ENCODE measurements around the gene ELN. TPM values are rescaled to one million over a fixed set of nuclear protein-coding genes. Genes with fewer than 3 reads are reported as not detected.
A peak's percentile ranks its signal among the peaks of the same experiment; 100 is the strongest.

The ELN gene
- total and polyA plus RNA-seq, 2 donors (not counting 1 experiment from before 2014, with no cell fraction given): not detected

GRCh38 chr7:74087791-74088453 lies 59.9 kb downstream of the ELN start:
- no peak overlapping the region for H3K4me3 ChIP-seq (ENCODE audit: control extremely low read depth in 1 of 5, extremely low read depth in 1 of 5, insufficient read depth in 1 of 5, low read depth in 2 of 5, low read length in 4 of 5)
- H3K9me3 ChIP-seq (ENCODE audit: control extremely low read depth in 1 of 3, control insufficient read depth in 2 of 3, insufficient read depth in 1 of 3, low read length in 2 of 3): no peaks in the 10 kb centered on the region
- peaks cover 12% of the 10 kb centered on the region for H3K79me2 ChIP-seq (ENCODE audit: control insufficient read depth, insufficient read depth, low read length)
- peaks cover 23% of the 10 kb centered on the region for H3K4me1 Mint-ChIP-seq
- ATAC-seq (ENCODE audit: low read depth) (no peak), DNase-seq (no peak)
- no peaks in the 10 kb centered on the region for H4K20me1 ChIP-seq (ENCODE audit: control insufficient read depth, insufficient read depth, low read length, poor library complexity, severe bottlenecking)
- ChIA-PET POLR2A (interaction anchor here (0.6 to 0.7 kb wide), 4 partner anchors 12 to 85 kb away, joined by 4 to 10 read pairs (median 8); no protein-coding TSS in a partner anchor), CTCF (no interaction called here)
- no peak overlapping the region for H3K4me2 ChIP-seq (replicated peaks; ENCODE audit: low read depth, low read length, poor library complexity, severe bottlenecking)
- no peaks in the 10 kb centered on the region for H3K27me3 Mint-ChIP-seq
- no peak overlapping the region for H2AFZ ChIP-seq (ENCODE audit: insufficient read depth, low read depth, low read length, poor library complexity, severe bottlenecking)
- H3K9ac ChIP-seq (ENCODE audit: low read length): no peak overlapping the region
- TF ChIP-seq EZH2 (IDR thresholded peaks at IDR 0.05; ENCODE audit: borderline replicate concordance, insufficient read depth, low read depth, low read length, poor library complexity, severe bottlenecking) (no peak), CTCF (IDR thresholded peaks at IDR 0.05) (no peak)
- H3K4me1 ChIP-seq (ENCODE audit: control insufficient read depth in 2 of 2, insufficient read depth in 2 of 2, low read length in 2 of 2): peaks cover 14 to 30% of the 10 kb centered on the region in 2 donors
- WGBS (ENCODE audit: insufficient coverage): 97% methylated on average over 5 of the region's 10 CpGs
- H3K27me3 ChIP-seq (replicated peaks in 1 of 4; ENCODE audit: control extremely low read depth in 1 of 4, control insufficient read depth in 3 of 4, insufficient read depth in 4 of 4, low read length in 3 of 4): no peaks in the 10 kb centered on the region
- H3K36me3 ChIP-seq (replicated peaks in 1 of 2; ENCODE audit: control extremely low read depth in 1 of 2, control insufficient read depth in 1 of 2, extremely low read depth in 1 of 2, insufficient read depth in 2 of 2, low read length in 1 of 2): no peaks in the 10 kb centered on the region
- H3K27ac ChIP-seq (ENCODE audit: low read length in 2 of 2): no peak overlapping the region
- H3K4me3 Mint-ChIP-seq: no peak overlapping the region
- no peak overlapping the region for H3K27ac Mint-ChIP-seq
- intact Hi-C loops (cut with micrococcal nuclease): loop anchor here (10.0 kb wide), 1 partner anchor 353 kb away; the partner anchor contains the start of gene ABHD11
- no peaks in the 10 kb centered on the region for H3K9me3 Mint-ChIP-seq (ENCODE audit: insufficient read depth)

- Histone ChIP-seq H3K4me3 (ENCODE audit: control extremely low read depth in 1 of 5, extremely low read depth in 1 of 5, insufficient read depth in 1 of 5, low read depth in 2 of 5, low read length in 4 of 5) (peak overlapping the region in 4 of 5 experiments; percentile 54 to 71 (median 60)), H3K9ac (ENCODE audit: low read length) (peak overlapping the region; percentile 72), H3K27ac (ENCODE audit: low read length in 2 of 2) (peak overlapping the region; percentile 81 to 82), H3K4me2 (replicated peaks; ENCODE audit: low read depth, low read length, poor library complexity, severe bottlenecking) (peak overlapping the region; percentile 90), H3K79me2 (ENCODE audit: control insufficient read depth, insufficient read depth, low read length) (peaks cover 24% of the 10 kb centered on the region), H2AFZ (ENCODE audit: insufficient read depth, low read depth, low read length, poor library complexity, severe bottlenecking) (peak overlapping the region; percentile 79), H3K9me3 (ENCODE audit: control extremely low read depth in 1 of 3, control insufficient read depth in 2 of 3, insufficient read depth in 1 of 3, low read length in 2 of 3) (no peaks in the 10 kb centered on the region), H4K20me1 (ENCODE audit: control insufficient read depth, insufficient read depth, low read length, poor library complexity, severe bottlenecking) (no peaks in the 10 kb centered on the region), H3K27me3 (replicated peaks in 1 of 4; ENCODE audit: control extremely low read depth in 1 of 4, control insufficient read depth in 3 of 4, insufficient read depth in 4 of 4, low read length in 3 of 4) (no peaks in the 10 kb centered on the region), H3K4me1 (ENCODE audit: control insufficient read depth in 2 of 2, insufficient read depth in 2 of 2, low read length in 2 of 2) (peaks cover 26 to 34% of the 10 kb centered on the region in 2 donors), H3K36me3 (replicated peaks in 1 of 2; ENCODE audit: control extremely low read depth in 1 of 2, control insufficient read depth in 1 of 2, extremely low read depth in 1 of 2, insufficient read depth in 2 of 2, low read length in 1 of 2) (peaks cover 0 to 7% of the 10 kb centered on the region in 2 experiments)
- 27% methylated on average over 13 of the region's 13 CpGs for WGBS (ENCODE audit: insufficient coverage)
- no peak for DNase-seq
- intact Hi-C loops (cut with micrococcal nuclease): no loop called here
- H3K27me3 Mint-ChIP-seq: no peaks in the 10 kb centered on the region
- H3K4me3 Mint-ChIP-seq: peak overlapping the region; percentile 82
- H3K27ac Mint-ChIP-seq: peak overlapping the region; percentile 95
- H3K4me1 Mint-ChIP-seq: peaks cover 30% of the 10 kb centered on the region
- no peak for TF ChIP-seq EZH2 (IDR thresholded peaks at IDR 0.05; ENCODE audit: borderline replicate concordance, insufficient read depth, low read depth, low read length, poor library complexity, severe bottlenecking)
- TF ChIP-seq CTCF (IDR thresholded peaks at IDR 0.05): no peak
- CTCF ChIA-PET: interaction anchor here (1.4 kb wide), 1 partner anchor 308 kb away, joined by 3 read pairs; no protein-coding TSS in a partner anchor
- ATAC-seq (ENCODE audit: low read depth): no peak
- POLR2A ChIA-PET: interaction anchor here (1.1 to 4.1 kb wide), 2 partner anchors 9 to 81 kb away, joined by 5 to 27 read pairs; partner anchors contain the start of genes EIF4H and LIMK1
- H3K9me3 Mint-ChIP-seq (ENCODE audit: insufficient read depth): no peaks in the 10 kb centered on the region
Observed at GRCh38 chr7:74092321-74092963, 64.5 kb downstream of the ELN start.
